ENCODE data around the gene RENBP.
A peak's percentile ranks its signal among the peaks of the same experiment; 100 is the strongest.

RENBP gene

DNA sequence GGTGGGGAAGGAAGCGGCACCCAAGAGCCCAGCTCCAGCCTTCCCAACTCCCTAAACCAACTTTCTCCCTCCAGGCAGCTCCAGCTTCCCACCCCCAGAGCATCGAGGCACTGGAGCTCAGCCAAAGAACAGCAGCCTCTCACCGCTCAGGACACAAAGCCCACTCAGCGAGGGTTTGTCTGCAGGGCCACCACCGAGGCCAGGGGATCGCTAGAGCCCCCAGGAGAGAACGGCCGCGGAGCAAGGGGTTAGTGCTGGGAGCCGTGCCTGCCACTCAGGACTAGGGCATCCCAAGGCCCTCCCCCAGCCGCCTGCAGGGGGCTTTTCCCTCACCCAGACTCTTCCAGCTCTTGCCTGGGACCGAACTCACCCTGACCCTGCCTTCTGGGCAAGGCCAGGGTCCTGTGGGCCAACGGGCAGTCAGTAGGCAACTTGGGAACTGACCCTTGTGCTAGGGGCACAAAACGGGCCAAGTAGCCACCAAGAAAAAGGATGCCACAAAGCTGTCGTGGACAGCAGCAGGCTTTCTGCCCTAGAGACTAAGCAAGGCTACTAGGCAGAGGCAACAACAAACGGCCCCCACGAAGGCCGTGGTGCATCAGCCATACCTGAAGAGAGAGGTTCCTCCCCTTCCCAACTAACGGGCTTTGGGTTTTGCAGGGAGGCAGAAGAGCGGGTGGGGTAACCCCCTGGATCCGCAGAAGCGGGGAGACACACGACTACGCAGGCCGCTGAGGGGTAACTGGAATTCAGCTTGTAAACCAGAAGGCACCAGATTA, 24.9 kb upstream of the RENBP start:
- TF ChIP-seq, protein P1, sequence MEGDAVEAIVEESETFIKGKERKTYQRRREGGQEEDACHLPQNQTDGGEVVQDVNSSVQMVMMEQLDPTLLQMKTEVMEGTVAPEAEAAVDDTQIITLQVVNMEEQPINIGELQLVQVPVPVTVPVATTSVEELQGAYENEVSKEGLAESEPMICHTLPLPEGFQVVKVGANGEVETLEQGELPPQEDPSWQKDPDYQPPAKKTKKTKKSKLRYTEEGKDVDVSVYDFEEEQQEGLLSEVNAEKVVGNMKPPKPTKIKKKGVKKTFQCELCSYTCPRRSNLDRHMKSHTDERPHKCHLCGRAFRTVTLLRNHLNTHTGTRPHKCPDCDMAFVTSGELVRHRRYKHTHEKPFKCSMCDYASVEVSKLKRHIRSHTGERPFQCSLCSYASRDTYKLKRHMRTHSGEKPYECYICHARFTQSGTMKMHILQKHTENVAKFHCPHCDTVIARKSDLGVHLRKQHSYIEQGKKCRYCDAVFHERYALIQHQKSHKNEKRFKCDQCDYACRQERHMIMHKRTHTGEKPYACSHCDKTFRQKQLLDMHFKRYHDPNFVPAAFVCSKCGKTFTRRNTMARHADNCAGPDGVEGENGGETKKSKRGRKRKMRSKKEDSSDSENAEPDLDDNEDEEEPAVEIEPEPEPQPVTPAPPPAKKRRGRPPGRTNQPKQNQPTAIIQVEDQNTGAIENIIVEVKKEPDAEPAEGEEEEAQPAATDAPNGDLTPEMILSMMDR (IDR thresholded peaks at IDR 0.05; ENCODE audit: low read depth, low read length), result no peak
- peak overlapping the region; percentile 95 for H3K4me3 ChIP-seq (ENCODE audit: low read depth, low read length)

DNA sequence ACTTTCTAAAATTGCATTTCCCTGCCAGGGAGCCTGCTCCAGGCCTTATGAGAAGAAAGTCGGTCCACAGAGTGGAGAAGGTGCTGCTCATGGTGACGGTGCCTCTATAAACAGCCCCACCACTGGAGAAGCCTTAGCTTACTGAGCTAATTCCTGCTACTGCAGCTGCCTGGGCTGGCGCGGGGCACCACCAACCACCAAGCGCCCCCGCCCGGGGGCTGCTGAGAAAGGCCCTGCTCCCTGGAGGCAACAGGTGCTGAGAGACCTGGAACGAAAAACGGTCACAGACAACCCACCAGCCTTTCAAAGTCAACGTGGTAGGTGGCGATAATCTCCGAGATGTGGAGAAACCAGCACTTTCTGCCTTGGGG, 24.3 kb upstream of the RENBP start:
- TF ChIP-seq, protein P1 (IDR thresholded peaks at IDR 0.05; ENCODE audit: low read depth, low read length), result no peak
- H3K4me3 ChIP-seq (ENCODE audit: low read depth, low read length), result peak overlapping the region; percentile 95

DNA sequence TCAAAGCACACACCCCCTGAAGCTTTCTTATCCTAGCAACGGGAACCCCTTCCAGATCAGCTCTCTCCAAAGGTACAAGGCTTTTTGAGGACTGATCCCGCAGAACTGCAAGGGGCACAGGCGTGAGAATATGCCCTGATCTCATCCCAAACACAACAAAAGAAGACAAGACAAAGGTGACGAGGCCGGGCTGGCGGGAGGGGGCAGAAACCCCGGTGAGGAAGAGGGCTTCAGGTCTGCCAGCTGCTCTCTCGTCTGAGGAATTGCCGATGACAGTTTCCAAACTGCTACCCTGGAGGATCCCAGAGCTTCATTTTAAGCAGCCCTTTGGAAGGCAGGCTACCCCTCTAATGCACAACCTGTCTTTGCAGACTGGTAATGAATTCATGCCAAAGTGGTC, 23.8 kb upstream of the RENBP start:
- TF ChIP-seq, protein P1 (IDR thresholded peaks at IDR 0.05; ENCODE audit: low read depth, low read length), result no peak
- H3K4me3 ChIP-seq (ENCODE audit: low read depth, low read length), result peak overlapping the region; percentile 95

DNA sequence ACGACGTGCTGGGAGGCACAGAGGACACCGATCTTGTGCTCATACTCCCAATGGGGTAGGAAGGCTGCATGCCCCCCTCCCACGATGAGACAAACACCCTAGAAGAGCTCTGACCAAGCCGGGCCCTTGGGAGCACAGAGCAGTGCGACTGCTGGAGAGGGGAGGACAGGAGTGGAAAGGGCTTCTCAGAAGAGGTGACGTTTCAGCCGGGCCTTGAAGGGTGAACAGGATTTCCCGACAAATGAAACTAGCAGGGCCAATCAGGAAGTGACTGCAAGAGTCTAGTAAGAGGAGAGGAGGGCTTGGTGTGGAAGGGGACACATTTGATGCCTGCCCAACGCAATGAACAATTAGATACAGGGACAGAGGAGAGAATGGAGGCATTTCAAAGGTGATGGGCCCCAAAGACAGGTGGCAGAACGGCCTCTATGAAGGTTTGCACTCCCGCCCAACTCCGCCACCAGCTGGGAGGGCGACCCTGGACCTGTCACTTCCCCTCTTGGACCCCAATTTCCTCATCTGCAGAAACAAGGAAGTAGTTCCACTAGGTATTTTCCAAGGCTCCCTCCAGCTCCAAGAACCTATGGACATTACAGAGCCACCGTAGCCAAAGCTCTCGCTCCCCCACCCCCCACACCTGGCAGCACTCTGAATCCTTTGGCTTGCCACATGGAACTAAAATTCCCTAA, 23.2 kb upstream of the RENBP start:
- no peak overlapping the region; the same call in 1 of the 2 replicates for H3K4me3 ChIP-seq (ENCODE audit: low read depth, low read length)
- TF ChIP-seq, protein P1 (IDR thresholded peaks at IDR 0.05; ENCODE audit: low read depth, low read length), result no peak

DNA sequence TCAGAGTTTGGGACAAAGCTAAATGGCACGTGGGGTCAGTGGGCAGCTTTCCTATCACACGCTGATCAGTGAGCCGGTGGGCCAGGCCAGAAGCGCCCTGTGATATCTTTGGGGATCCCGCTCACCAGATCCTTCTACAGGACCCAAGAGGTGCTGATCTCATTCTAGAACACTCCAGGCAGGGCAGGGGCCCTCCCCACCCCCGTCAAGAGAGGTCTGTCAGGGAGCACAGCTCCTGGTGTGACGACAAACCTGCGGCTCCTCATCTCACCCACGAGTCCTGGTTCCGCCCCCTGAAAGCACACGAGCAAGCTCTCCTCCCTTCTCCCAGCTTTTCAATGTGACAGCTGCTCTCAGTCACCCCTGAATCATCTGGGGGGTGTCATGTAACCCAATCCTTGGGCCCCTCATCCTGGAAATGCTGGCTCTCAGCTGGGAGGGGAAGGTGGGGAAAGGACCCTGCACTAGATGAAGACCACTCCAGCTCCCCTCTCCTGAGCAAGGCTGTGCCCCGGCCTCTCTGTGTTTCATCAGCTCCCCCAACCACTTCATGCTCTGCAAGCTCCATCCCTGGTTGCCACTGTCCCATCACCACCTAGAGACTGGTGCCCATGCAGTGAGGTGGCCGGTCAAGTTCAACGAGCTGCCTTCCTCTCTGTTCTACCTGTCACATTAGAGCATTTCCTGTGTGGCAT, 22.5 kb upstream of the RENBP start:
- TF ChIP-seq, protein P1 (IDR thresholded peaks at IDR 0.05; ENCODE audit: low read depth, low read length), result no peak
- H3K4me3 ChIP-seq (ENCODE audit: low read depth, low read length), result no peak overlapping the region

DNA sequence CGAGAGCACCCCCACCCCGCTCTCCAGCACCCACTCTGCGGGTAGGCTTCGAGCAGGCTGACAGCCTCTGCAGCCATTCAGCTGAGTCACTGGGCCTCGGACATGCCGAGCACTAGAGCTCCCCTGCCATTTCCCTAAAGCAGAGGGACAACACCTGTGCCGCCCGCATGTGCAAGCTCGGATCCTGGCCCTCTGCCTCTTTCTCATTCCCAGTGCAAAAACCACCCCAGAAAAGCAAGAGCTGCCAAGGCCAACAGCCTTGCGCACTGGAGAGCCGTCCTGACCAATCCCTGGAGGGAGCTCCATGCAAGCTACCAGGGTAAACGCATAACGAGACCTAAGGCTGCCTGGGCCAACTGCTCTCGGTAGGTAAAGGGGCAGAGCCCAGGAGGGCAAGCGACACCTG, 21.8 kb upstream of the RENBP start:
- no peak overlapping the region for H3K4me3 ChIP-seq (ENCODE audit: low read depth, low read length)
- TF ChIP-seq, protein P1 (IDR thresholded peaks at IDR 0.05; ENCODE audit: low read depth, low read length), result no peak

DNA sequence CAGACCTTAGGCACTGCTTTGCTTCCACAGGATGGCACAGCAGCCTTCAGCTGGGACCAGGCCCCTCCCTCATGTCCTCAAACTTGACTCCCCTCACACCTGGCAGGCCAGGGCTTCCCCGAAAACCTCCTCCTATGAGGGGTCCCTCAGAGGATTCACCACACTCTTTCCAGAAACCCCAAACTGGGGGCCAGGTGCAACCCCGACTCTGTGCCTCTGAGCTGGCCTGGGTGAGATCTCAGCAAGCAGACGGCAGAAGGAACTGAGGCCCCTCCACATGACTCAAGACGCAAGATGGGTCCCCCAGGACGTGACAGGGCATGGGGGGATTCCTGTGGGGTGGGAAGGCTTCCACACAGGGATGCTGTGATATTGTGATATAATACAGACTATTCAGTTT, 21.0 kb upstream of the RENBP start:
- H3K4me3 ChIP-seq (ENCODE audit: low read depth, low read length), result no peak overlapping the region
- TF ChIP-seq, protein P1 (IDR thresholded peaks at IDR 0.05; ENCODE audit: low read depth, low read length), result no peak

Measured in WI38 (cell line).